Colonic mucosa (tissue), 4 donors: ENCODE results near the gene CYP3A5. TPM values are rescaled to one million over a fixed set of nuclear protein-coding genes. Genes with fewer than 3 reads are reported as not detected.
"Not testable (repeated sequence)": the region's sequence is repeated elsewhere in the genome, so short reads cannot be mapped to it uniquely, and the experiment has no call there.

Experiments
- DNase-seq: peaks from one replicate; pipeline ENCODE4 v3.0.0-alpha.2; 2020
- H3K27ac ChIP-seq: fragments of 200-600 bp; one replicate; pipeline ENCODE4 v1.8.0; 2021
- H3K27me3 ChIP-seq: fragments of 200-600 bp; one replicate; pipeline ENCODE4 v1.8.0; 2021
- H3K36me3 ChIP-seq: fragments of 200-600 bp; one replicate; pipeline ENCODE4 v1.8.0; 2021
- H3K4me1 ChIP-seq: fragments of 200-600 bp; one replicate; pipeline ENCODE4 v1.8.0; 2021; ENCODE audit warnings: mild to moderate bottlenecking
- H3K4me3 ChIP-seq: fragments of 200-600 bp; one replicate; pipeline ENCODE4 v1.8.0; 2021
- H3K9ac ChIP-seq, 2 donors: one replicate each; pipeline ENCODE4 v1.7.0; 2013; ENCODE audit warnings: control low read depth in 2 of 2, low read depth in 2 of 2, low read length in 2 of 2
- H3K9me3 ChIP-seq: fragments of 200-600 bp; one replicate; pipeline ENCODE4 v1.8.0; 2021
- CTCF ChIP-seq: fragments of 200-600 bp; IDR thresholded peaks from one replicate; pipeline ENCODE4 v1.8.0; 2022; ENCODE audit warnings: antibody characterized with exemption, mild to moderate bottlenecking
- intact Hi-C: fragments of 100-400 bp; cut with DNase I; formaldehyde crosslinking; loops from one replicate; pipeline ENCODE4 v1.14.1; 2022
- total RNA-seq, 2 donors: library from RNA; stranded (reverse); fragmentation: NEBNext Ultra II Directional in 1 of 2; extraction: Animal tissue kit (Norgen Biotek cat#: 25700) in 1 of 2; gene quantifications; one replicate each; pipeline ENCODE4 v1.2.1, GENCODE V29; 2021
- donor health status: healthy.
- donor health status: DM: no; HTN: no; CAD: no.
- donor health status: DM: no; HTN: no; CAD: no.

The CYP3A5 gene
- total RNA-seq = 100 to 1,000 TPM in 1 of 2 donors, 10 to 100 TPM in 1; 52.6 to 112 TPM

DNA sequence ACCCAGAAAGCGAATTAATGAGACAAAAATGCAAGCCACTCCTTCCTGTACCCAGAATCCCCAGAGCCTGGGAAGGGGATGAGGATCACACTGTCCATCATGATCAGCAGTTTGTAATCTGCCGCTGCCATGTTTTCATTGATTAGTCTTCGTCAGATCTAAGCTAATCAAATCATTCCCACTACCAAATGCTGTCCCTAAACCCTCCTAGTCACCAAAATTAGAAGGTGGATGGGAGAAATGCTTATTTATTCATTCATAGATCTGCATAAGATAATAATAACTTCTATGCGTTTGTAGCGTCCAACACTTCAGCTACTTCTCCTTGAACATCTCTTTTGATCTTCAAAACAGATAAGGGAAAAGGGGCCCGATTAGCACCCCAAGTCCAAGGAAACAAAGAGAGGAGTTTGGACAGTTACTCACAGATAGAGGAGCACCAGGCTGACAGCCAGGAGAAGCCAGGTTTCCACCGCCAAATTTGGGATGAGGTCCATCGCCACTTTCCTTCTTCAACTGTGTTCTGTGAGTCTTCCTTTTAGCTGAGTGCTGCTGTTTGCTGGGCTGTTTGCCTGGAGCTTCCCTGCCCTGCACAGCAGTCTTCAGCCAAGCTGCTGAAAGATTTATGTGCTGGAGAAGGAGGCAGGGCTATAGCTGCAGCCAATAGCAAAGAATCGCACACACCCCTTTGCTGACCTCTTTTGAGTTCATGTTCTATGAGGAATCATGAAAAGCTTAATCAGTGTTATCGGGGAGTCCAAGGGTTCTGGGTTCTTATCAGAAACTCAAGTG, at the start of gene CYP3A5:
Gene CYP3A5 (minus strand): TSS at position 597 of the 792 bp plus-strand sequence. CDS start 100 bp downstream, at position 497.
- Histone ChIP-seq H3K4me1 (no peaks in the 10 kb centered on the region), H3K4me3 (peak within 1 kb of the TSS; percentile 32), H3K27me3 (no peaks in the 10 kb centered on the region), H3K27ac (peak within 1 kb of the TSS; percentile 88), H3K9me3 (no peaks in the 10 kb centered on the region), H3K9ac (peak within 1 kb of the TSS; percentile 40 to 84), H3K36me3 (no peaks in the 10 kb centered on the region)
- no peak for TF ChIP-seq CTCF
- intact Hi-C loops = loop anchor here (10.0 kb wide), 1 partner anchor 115 kb away; no protein-coding TSS in a partner anchor
- DNase-seq = peak; percentile 85

DNA sequence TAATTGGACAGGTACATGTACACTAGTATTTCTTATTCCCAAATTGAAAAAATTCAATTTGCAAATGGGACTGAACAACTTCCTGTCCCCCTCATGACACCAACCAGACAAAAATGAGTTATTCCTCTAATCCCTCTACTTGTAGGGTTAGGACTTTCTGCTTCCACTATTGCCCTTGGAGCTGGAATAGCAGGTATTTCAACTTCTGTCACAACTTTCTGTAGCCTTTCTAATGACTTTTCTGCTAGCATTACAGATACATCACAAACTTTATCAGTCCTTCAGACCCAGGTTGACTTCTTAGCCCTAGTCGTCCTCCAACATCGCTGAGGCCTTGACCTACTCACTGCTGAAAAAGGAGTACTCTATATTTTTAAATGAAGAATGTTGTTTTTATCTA, 48.8 kb upstream of the CYP3A5 start:
- Histone ChIP-seq H3K4me3 (no peak overlapping the region), H3K4me1 (no peaks in the 10 kb centered on the region), H3K9ac (no peak overlapping the region), H3K9me3 (no peaks in the 10 kb centered on the region), H3K27me3 (no peaks in the 10 kb centered on the region), H3K36me3 (no peaks in the 10 kb centered on the region), H3K27ac (no peak overlapping the region)
- no peak for TF ChIP-seq CTCF
- DNase-seq = no peak
- intact Hi-C loops = no loop called here

- DNase-seq, H3K27me3 ChIP-seq, H3K36me3 ChIP-seq, H3K4me3 ChIP-seq, H3K9me3 ChIP-seq, H3K4me1 ChIP-seq, H3K27ac ChIP-seq, intact Hi-C loops, H3K9ac ChIP-seq: not testable (repeated sequence)
Measured at GRCh38 chr7:99723201-99723600, 43.4 kb upstream of the CYP3A5 start.

DNA sequence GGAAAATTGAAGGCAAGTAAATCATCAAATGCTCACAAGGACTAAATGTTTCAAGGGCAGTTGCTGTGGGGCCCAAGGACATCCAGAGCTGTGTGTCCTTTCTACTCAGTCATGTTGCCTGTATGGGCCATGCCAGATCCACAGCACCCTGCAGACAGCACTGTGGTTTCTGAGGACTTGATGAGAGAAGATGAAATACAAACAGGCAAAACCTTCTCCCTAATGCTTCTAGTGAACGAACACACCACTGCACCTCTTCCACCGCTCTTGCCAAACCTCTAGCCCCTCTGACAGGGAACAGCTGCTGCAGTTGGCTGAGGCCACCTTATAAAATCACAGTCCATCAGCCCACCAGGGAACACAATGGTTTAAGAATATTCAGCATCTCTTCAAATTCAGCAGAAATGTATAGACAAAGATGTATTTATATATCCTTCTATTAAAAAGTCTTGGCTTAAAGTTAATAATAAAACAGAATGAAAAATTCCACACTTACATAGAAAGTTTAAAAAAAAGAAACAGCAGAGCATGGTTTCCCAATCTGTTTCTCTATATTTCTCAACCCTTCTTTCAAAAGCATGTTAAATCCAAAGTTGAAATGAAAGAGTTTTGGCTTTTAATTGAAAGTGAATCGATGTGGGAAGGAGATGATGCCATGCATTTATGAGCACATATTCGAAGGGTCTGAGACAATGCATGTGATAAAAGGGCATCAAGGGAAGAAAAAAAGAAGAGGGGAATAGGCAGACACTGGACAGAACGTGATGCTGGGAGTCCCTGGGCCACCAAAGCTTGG, 41.2 kb upstream of the CYP3A5 start:
- no peaks in the 10 kb centered on the region for H3K36me3 ChIP-seq
- no peaks in the 10 kb centered on the region for H3K4me1 ChIP-seq
- no peak overlapping the region for H3K4me3 ChIP-seq
- H3K9ac ChIP-seq = peak overlapping the region in 1 of 2 donors; percentile 46
- peak overlapping the region; percentile 28 for H3K27ac ChIP-seq
- intact Hi-C loops = no loop called here
- TF ChIP-seq CTCF = no peak
- H3K27me3 ChIP-seq = no peaks in the 10 kb centered on the region
- no peak for DNase-seq
- H3K9me3 ChIP-seq = no peaks in the 10 kb centered on the region

- Histone ChIP-seq H3K27me3 (no peaks in the 10 kb centered on the region), H3K4me1 (no peaks in the 10 kb centered on the region), H3K27ac (peak overlapping the region; percentile 28), H3K9me3 (no peaks in the 10 kb centered on the region), H3K36me3 (no peaks in the 10 kb centered on the region), H3K9ac (peak overlapping the region in 1 of 2 donors; percentile 46), H3K4me3 (no peak overlapping the region)
- intact Hi-C loops = no loop called here
- DNase-seq = peak; percentile 50
- TF ChIP-seq CTCF = no peak
Measured at GRCh38 chr7:99719996-99720769, 40.4 kb upstream of the CYP3A5 start.
